ENCODE data around the gene EPX.

DNA sequence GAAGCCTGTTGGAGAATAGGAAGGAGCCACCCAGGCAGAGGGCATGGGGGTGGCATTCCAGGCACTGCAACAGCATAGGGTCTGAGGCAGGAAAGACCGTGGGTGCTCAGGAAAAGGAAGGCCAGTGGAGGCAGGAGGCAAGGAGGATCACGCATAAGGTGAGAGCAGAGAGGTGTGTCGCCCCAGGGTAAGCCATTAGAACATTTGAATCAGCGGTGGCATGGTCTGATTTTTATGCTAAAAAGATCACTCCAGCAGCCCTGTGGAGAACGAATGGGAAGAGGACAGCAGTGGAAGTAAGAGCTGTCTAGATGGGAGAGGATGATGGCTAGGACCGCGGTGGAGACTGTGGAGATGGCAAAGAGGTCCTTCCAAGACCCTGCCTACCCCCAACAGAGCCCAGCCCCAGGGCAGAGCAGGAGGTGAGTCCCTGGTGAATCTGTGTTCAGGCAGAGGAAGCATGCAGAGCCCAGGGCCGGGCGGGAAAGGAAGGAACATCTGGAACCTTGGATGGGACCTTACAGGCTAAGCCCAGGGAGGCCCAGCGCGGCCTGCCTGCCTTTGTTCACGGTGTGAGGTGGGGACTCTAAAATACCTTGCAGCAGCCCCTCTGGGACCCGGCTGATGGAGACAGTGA, 53.7 kb downstream of the EPX start:
- TF ChIP-seq CTCF (IDR thresholded peaks at IDR 0.05): no peak
- no peak for TF ChIP-seq POLR2A (IDR thresholded peaks at IDR 0.05)
- TF ChIP-seq POLR2AphosphoS5 (IDR thresholded peaks at IDR 0.05): no peak

All from gastroesophageal sphincter (tissue), 3 donors.